Effector CD4-positive, alpha-beta T cell (primary cell): Measurements from ENCODE around the gene ANO9.
"Not testable (repeated sequence)": the region's sequence is repeated elsewhere in the genome, so short reads cannot be mapped to it uniquely, and the experiment has no call there.

Experiments
- DNase-seq: peaks from one replicate; pipeline ENCODE4 v3.0.0-alpha.2; 2020

ANO9 gene

GRCh38 chr11:399731-400211 lies 42.0 kb downstream of the ANO9 start:
- DNase-seq, result no peak

DNA sequence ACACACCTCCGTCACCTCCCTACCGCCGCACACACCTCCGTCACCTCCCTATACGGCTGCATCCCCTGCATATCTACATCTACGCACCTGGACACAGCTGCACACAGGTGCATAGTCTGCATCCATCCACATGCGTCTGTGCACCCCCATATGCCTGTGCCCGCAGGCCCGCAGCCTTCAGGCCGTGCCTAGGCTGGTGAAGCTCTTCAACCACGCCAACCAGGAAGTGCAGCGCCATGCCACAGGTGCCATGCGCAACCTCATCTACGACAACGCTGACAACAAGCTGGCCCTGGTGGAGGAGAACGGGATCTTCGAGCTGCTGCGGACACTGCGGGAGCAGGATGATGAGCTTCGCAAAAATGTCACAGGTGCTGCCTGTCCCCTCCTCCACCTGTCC lies 43.0 kb downstream of the ANO9 start:
- no peak for DNase-seq

GRCh38 chr11:396948-397548 lies 44.8 kb downstream of the ANO9 start:
- no peak for DNase-seq

DNA sequence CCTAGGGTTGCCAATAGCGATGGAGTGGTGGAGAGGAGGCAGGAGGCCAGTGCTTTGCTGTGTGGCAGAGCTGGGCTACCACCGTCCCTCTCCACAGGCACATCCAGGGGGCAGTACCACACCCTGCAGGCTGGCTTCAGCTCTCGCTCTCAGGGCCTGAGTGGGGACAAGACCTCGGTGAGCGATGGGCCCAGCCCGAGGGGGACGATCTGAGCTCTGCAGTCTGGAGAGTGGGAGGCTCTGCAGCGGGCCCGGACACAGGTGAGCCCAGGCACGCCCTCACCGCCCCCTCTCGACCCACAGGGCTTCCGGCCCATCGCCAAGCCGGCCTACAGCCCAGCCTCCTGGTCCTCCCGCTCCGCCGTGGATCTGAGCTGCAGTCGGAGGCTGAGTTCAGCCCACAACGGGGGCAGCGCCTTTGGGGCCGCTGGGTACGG lies 45.3 kb downstream of the ANO9 start:
- no peak for DNase-seq

DNA sequence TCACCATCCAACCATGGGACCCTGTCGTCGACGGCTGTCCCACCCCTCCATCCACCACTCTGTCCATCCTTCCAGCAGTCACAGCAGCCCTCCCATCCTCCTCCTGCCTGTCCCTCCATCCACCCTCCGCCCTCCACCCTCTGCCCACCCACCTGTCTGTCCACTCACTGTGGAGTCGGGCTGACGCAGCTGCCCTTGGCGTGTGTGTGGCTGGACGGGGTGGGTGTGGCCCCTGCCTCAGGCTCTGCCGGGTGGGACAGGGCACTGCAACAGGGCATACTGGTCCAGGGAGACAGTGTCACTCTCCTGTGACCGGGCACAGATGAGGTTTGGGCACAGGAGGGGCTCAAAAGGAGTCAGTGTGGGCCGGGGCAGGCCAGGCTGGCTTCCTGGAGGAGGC lies 45.9 kb downstream of the ANO9 start:
- DNase-seq, result no peak

DNA sequence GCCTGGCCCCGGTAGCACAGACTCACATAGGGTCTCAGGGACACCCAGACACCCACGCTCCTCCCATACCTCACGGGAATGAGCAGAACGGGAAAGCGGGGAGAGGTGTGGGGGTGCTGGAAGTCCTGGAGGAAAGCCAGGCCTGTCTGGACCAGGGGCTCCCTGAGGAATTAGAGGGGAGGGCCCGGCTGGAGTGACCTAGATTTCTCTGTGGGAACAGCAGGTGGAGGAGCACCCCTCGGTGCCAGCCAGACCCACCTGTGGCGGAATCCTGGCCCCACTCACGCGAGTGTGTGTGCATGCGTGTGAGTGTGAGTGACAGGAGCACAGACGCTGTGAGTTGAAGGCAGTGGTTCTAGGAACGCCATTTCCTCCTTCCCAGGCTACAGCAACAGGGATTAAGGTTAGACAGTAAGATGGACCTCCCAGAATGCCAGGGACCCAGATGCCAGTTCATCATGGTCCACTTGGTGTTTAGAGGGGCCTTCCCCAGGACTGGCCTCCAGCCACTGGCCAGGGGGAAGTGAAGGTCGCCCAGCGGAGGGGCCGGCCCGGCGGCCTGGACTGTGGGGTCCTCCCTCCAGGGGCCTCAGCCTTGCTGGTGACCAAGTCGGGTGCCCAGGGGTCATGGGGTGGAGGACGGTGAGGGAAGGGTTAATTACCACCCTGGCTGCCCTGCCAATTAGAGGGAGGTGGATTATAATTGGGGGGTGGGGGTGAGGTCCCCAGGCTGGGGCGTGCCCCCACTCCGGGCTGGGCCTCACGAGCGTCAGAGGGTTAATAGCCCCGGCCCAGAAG lies 46.8 kb downstream of the ANO9 start:
- DNase-seq, result no peak

DNA sequence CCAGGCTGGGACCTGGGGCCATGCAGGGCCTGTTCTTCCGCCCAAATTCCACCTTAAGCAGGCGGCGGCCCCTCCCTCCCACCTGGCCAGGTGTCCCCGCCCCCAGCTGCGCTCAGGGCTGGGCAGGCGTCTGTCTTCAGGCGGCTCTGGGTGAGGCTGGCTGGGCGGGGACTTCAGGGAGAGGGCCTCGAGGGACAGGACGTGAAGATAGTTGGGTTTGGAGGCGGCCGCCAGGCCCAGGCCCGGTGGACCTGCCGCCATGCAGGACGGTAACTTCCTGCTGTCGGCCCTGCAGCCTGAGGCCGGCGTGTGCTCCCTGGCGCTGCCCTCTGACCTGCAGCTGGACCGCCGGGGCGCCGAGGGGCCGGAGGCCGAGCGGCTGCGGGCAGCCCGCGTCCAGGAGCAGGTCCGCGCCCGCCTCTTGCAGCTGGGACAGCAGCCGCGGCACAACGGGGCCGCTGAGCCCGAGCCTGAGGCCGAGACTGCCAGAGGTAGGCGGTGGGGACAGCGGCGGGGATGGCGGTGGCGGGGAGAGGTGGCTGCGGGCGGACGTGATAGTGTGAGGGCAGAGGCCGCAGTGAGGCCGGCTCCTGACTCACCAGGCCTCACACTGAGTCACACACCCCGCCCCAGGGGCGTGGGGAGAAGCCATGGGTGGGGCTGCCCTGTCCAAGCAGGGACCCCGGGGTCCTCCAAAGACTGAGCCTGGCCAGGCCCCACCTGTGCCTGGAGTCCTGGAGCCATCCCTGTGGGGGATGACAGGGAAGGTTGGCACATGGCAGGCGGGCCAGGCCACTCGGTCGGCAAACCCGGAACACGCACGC lies 47.6 kb downstream of the ANO9 start, which contains the start of gene PKP3:
PKP3 (plus strand) TSS at position 176 of the 824 bp plus-strand sequence; CDS start at position 260, 84 bp downstream.
- DNase-seq, result no peak

DNA sequence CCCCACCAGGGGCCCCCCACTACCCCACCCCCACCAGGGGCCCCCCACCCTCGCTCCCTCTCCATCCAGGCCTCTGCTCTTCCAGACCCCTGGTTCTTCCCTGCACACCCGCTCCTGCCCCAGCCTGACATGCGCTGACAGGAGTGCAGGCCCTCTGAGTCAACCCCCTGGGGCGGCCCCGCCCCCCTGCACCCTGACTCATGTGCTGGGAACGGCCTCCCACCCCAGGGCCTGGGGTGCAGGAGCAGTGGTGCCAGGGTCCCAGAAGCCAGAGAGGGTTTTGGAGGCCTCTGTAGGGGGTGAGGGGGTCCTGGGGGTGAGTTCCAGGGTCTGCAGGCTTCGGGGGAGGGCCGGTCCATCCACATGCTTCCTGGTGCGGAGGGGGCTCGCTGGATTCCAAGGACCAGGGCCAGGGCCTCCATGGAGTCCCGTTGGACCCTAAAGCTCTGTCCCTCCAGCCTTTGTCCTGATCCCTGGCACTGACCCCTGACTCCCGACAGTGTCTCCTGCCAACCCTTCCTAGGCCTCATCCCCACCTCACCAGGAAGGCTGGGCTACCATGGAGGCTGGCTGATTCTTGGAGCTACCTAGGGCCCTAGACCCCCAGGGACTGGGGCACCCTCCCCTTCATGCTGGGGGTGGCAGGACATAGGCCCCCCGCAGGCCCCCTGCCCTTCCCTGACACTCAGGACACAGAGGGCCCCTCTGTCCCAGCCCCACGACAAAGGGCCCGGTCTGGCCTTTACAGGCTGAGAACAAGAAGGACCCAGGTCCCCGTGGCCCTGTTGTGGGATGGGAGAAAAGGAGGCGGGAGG lies 48.4 kb downstream of the ANO9 start:
- no peak for DNase-seq

DNA sequence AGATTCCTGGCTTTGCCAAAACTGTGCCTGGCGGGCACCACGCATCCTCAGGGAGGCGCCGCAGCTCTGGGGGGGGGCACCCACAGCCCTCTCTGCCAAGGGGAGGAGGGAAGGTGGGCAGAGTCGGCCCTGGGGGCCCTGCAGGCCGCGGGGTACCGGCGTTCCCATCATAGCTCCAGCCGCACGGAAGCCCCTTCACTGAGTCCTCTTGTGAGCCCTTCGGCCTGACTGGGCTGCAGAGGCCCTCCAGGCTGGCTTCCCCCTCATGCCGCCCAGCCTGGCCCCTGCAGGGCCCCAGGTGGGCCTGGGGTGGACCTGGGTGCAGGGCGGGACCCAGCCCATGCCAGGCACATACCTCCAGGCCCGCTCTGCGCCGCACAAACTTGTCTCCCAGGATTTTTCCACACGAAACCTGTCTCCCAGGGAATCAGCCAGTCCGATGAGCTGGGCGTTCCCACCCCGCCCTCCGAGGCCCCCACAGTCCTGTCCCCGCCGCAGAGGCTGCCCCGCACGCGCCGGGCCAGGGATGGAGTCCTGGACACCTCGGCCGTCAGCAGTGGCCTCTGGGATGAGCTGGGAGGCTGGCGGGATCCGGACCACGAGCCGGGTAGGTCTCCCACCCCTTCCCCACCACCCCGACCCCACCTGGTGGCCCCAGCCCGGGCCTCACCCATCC lies 49.6 kb downstream of the ANO9 start:
- DNase-seq, result no peak

- DNase-seq, result no peak
These were observed 50.4 kb downstream of the ANO9 start for GRCh38 chr11:391117-392017.

DNA sequence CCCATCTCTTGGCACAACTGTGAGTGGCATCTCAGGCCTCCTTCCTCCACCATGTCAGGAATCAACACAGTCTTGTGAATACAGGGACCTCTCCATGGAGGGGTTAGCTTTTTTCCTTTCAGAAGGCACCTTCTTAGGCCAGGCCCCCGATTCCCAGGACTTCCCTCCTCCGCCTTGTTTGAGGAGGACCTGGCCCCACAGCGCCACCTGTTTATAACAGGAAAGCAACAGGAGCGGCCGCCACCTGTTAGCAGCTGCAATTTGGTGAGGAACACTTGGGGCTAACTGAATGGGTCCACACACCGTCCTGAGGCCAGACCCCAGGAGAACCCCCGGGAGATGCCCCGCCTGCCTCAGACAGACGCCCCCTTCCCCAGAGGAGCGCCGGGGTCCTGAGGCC lies 51.6 kb downstream of the ANO9 start:
- DNase-seq, result no peak

DNA sequence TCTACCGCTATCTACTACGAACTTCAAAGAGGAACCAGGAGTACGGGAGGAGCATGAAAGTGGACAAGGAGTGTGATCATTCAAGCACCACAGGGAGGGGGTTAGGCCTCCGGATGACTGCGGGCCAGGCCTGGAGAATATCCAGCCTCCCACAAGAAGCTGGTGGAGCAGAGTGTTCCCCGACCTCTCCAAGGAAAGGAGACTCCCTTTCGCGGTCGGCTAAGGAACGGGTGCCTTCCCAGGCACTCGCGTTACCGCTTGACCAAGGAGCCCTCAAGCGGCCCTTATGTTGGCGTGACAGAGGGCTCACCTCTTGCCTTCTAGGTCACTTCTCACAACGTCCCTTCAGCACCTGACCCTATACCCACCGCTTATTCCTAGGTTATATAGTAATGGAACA lies 52.4 kb downstream of the ANO9 start:
- not testable (repeated sequence) for DNase-seq

GRCh38 chr11:387193-387793 lies 54.5 kb downstream of the ANO9 start:
- no peak for DNase-seq

- DNase-seq, result no peak
These were observed 55.3 kb downstream of the ANO9 start for GRCh38 chr11:386483-386882.

DNA sequence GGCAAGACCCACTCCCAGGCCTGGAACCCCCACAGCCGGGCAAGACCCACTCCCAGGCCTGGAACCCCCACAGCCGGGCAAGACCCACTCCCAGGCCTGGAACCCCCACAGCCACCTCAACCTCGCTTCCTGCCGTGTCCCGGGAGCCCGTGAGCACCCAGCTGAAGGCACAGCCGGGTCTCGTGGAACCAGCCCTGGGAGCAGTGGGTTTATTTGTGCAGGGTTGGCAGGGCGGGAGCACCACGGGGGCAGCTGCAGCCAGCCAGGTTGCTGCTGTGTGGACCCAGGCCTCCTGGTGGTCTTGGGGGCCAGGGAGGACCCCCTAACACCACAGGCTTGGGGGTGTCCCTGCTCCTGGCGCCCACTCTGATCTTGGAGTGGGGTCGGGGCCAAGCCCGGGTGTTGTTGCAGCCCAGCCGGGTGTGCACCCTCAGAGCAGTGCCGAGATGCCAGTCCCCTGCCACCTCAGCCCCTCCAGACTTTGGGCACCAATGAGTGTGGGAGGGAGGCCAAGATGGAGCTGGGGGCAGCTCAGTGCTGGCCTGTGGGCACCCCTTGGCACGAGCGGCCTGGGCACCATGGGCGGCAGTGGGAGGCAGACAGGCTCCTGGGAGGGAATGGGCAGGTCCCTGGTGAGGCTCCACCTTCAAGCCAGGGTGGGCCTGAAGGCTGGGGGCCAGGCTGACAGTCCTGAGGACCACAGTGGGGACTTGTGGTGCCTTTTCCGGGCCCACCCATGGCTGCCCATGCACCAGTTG lies 56.0 kb downstream of the ANO9 start:
- no peak for DNase-seq

DNA sequence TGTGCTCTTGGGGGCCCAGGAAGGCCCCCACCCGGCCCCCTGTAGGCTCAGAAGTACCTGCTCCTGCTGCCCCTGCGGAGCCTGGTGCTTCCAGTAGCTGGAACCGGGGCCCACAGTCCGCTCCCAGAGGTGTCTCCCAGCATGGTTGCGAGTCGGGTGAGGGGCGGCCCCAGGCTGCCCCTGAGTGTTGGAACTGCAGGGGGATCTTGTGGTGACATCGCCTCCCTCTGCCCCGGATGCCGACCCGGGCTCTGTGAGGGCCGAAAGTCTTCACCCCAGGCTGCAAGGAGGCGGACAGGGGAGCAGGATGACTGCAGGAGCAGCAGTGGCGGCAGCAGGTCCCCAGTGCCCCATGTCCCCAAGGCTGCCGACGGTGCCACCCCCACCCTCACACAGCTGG lies 57.3 kb downstream of the ANO9 start:
- DNase-seq, result no peak

GRCh38 chr11:383431-383830 lies 58.4 kb downstream of the ANO9 start:
- DNase-seq, result no peak

DNA sequence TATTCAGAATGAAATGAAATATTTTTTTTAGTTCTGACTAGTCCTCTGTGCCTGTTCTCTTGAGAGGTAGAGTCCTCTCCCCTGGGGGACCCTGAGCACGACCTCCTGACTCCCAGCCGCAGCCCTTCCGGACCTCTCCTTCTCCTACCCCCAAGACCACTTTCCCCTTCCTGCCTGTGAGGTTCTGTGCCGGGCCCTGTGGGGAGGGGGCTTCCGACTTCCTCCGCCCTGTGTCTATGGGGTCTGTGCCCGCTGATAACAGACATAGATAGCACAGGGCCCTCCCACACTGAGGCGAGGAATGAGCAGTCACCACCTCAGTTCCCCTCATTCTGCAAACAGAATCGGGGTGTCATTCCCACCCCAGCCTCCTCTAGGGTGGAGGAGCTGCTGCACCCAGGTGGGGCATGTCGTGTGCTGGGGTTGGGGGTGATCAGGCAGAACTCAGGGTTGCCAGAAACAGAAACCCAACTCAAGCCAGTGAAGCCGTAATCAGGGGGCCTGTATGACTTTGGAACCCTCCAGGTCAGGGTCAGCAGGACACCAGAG lies 59.7 kb downstream of the ANO9 start:
- no peak for DNase-seq

- no peak for DNase-seq
These were observed 60.2 kb downstream of the ANO9 start for GRCh38 chr11:381501-382072.
